HG03575 (cell line): ENCODE results near the gene TM6SF1.
"Not testable (repeated sequence)": the region's sequence is repeated elsewhere in the genome, so short reads cannot be mapped to it uniquely, and the experiment has no call there.

ENCODE experiments used
- ATAC-seq: cut with Tn5 transposase; IDR thresholded peaks from one replicate; pipeline ENCODE4 v1.9.1; 2021; ENCODE audit not compliant: unreplicated experiment, insufficient number of reproducible peaks, low FRiP score; ENCODE audit errors: extremely low read depth

The TM6SF1 gene

GRCh38 chr15:83164111-83164770 is 56.8 kb downstream of the TM6SF1 start:
- no peak for ATAC-seq

GRCh38 chr15:83164771-83165404 is 57.4 kb downstream of the TM6SF1 start:
- ATAC-seq, result no peak

GRCh38 chr15:83166218-83166617 is 58.8 kb downstream of the TM6SF1 start:
- ATAC-seq, result no peak

- ATAC-seq, result no peak
These were observed 59.4 kb downstream of the TM6SF1 start for GRCh38 chr15:83166830-83167229.

- not testable (repeated sequence) for ATAC-seq
These were observed 62.1 kb downstream of the TM6SF1 start for GRCh38 chr15:83169576-83169975.

- ATAC-seq, result no peak
These were observed 63.2 kb downstream of the TM6SF1 start for GRCh38 chr15:83170474-83171165.

GRCh38 chr15:83174891-83175290 is 67.4 kb downstream of the TM6SF1 start:
- ATAC-seq, result no peak

GRCh38 chr15:83178390-83178789 is 70.9 kb downstream of the TM6SF1 start:
- ATAC-seq, result no peak

- ATAC-seq, result no peak
These were observed 71.5 kb downstream of the TM6SF1 start for GRCh38 chr15:83178869-83179325.

GRCh38 chr15:83185561-83185960 is 78.1 kb downstream of the TM6SF1 start:
- no peak for ATAC-seq
